Left renal pelvis (tissue), 4 donors: ENCODE results near the gene MS4A6E. TPM values are rescaled to one million over a fixed set of nuclear protein-coding genes. Genes with fewer than 3 reads are reported as not detected.
"Not testable (repeated sequence)": the region's sequence is repeated elsewhere in the genome, so short reads cannot be mapped to it uniquely, and the experiment has no call there.

ENCODE experiments used
- DNase-seq, 4 donors: peaks; one replicate each; pipeline ENCODE4 v3.0.0-alpha.2; 2013; ENCODE audit warnings: low read depth in 4 of 4, low spot score in 3 of 4
- polyA plus RNA-seq, 4 donors: library from polyadenylated mRNA; unstranded; fragments of 120-200 nt; gene quantifications; one replicate each; pipeline ENCODE4 v1.2.1, GENCODE V29; 2013; ENCODE audit not compliant: insufficient read length in 4 of 4

MS4A6E gene
- polyA plus RNA-seq, 4 donors = not detected

DNA sequence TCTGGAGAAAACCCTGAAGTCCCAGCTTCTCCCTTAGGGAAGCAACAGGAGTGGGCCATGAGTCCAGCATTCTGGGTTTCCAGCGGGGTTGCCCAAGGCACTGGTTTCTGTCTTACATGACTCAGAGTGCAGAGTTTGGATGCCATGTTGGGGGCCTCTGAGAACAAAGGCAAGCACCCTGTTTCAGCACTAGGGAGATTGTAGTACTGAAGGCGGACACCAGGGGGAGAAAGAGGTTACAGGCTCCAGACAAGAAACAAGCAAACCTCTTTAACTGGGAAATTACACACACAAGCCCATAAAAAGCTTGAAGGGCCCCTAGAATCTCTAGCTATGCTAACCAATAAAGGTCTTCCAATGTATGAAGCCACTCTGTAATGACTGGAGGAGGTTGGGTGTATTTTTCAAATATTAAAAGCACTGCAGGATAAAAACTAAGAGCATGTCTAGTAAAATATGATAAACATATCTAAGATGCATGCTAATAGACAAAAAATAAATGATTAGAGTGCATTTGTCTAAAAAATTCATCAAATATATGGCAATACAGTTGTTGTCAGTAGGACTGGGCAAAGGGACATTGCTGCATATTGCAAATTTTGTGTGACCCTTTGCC lies 7.1 kb downstream of the MS4A6E start:
- DNase-seq = peak in 3 of 4 donors; percentile 20 to 32 (median 24)

DNA sequence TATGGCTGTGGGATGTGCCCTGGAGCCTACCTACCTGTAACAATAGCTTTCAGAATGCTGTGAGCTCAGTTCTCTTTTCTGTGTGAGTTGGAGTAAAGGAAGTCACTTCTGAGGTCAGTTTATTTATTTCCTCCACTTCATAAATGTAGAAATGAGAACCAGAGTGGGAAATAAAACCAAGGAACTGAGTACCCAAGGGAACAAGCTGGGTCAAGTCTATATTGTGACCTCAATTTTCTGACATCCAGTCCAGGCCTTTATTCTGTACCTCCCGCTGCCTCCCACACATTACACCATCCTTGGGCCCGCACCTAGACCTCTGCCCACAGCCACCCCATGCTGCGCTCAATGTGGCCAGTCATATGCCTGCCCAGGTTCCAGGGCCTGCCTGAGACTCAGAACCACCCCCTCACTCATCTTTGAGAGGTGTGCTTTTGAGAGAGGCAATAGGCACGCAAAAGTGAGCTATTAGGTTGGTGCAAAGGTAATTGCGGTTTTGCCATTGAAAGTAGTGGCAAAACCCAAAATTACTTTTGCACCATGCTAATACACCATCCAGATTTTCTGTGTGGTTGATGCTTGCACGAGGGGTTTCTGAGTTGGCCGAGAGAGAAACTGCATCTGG lies 9.8 kb downstream of the MS4A6E start:
- no peak for DNase-seq

DNA sequence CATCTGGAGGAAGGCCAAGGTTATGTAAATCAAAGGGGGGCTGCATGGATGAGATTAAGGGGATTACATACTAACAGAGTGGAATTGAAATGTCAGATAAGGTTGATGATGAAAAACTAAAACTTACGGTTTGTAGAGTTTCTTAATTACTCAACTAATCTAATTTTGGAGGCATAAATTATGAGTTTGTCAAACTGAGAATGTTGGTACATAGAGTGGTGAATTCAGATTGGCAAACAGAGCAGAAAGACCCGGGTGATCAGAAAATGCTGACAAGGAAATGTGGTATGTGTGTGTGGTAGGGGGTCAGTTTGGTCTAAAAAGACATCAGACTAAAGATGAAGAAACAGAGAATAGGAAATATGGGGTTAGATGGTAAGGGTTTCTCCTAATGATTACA lies 11.0 kb downstream of the MS4A6E start:
- DNase-seq = no peak

DNA sequence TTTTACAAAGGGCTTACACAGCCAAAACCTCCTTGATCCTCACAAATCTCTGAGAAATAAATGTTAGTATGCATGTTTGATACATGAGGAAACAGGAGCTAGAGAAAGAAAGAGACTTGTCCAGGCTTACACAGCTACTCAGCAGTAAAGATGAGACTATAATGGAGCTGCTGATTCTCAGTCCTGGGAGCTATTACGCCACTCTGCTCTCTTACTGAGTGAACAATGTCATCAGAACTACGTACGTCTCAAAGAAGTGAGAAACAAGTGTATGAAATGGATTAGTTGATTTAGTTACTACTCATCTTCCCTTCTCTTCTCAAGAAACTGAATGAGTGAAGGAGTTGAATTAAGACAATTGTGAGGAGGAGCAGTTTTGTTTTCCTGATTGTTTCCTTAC lies 12.3 kb downstream of the MS4A6E start:
- no peak for DNase-seq

DNA sequence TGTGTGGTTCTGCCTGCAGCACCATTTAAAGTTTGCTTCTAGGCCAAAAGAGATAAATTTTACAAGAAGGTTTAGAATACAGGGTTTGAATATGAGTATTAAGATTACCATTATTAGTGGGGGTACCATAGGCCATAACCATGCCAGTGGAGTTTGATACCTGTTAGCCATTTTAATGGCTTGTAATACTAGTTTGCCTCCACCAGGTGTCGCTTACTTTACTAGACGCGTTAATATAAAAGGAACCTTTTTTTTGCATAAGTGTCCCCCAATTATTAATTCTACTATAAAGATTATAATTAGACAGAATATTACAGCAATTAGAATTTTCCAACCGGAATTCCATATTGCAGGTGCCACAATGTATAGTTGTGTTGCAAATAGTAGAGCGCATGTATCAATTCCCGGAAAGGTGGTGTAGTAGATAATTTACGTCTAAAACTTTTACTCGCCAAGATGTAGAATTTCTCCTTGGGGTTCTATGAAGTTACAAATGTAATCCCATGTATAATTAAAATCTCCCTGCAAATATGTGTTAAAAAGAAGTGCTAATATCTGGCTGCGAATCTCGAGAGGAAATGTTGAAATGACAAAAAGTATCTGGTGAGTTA lies 16.1 kb downstream of the MS4A6E start:
- DNase-seq = no peak

DNA sequence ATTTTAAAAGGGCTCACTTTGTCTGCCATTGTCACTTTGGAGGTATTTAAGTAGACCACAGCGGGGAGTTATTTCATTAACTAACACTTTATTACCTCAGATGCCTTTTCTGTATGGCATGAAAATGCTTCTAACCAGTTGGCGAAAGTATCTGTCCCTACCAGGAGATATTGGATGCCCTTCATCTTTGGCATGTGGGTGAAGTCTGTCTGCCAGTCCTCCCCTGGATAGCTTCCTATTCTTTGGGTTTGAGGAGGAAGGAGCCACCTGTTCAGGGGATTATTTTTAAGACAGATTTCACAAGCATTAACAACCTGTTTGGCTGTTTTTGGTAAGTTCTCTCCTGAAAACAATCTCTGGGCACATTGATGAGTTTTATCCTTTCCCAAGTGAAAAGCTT lies 17.1 kb downstream of the MS4A6E start:
- no peak for DNase-seq

DNA sequence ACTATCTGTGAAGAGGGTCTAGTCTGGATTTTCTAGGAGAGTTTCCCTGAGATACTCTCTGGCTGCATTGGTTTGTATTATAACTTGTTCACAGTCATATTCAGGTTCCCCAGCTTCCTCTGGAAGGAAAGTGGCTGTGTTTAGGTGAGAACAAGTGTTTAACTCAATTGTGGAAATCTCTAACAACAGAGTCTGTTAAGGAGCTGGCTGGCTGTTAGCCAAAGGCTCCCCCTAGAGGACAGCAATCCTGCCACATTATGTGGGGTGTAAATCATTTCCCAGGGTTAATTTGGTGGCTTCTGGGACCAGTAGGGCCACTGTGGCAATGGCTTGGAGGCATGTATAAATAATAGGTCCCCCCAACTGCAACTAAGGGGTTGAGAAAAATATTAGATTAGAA lies 18.4 kb downstream of the MS4A6E start:
- DNase-seq = no peak

DNA sequence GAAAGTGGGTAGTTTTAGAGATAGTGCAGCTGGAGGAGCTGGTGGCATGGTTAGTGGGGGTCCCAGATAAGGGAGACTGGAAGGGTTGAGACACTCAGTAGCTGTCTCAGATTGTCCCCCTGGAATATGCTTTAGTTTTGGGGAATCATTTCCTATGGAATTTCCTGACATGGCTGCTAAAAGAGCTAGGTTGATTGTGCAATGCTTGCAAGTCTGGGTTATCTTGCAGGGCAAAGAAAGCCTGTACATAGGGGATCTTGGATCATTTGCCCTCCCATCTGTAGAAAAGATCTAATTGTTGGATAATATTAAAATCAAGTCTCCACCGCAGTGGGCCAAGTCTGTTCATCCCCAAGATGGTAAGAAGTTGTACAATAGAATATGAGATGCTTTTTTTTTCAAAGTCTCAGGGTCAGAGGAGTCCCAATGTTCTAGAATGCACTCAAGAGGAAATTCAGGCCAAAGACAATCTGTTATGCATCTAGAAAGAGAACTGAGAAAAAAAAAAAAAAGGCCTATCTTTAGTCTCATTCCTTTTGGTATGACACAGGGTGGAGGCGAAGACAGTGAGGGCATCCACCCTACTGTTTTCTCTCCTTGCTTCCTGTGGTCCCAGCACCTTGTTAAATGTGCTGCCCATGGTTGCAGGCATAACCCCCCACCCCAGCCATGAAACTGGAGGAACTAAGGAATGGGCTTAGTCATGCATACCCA lies 20.2 kb downstream of the MS4A6E start:
- no peak for DNase-seq

- DNase-seq = no peak
These were observed 21.1 kb downstream of the MS4A6E start for GRCh38 chr11:60348116-60348515.

DNA sequence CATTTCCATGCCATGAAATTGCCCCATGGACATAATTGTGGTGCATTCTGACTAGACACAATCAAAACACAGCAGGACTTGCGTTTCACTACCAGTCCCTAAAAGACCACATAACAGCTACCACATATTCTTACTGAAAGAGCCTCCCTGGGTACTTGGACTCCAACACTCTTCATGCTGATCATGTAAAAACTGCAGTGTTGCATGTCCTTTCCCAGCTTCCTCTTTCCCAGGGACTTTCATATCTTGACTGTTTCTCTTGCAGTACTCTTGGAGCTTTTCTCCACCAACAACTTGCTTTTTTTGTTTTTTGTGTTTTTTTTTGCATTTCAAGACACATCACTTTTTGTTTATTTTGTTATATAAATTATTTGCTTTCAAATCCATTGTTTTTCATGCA lies 22.9 kb downstream of the MS4A6E start:
- no peak for DNase-seq

DNA sequence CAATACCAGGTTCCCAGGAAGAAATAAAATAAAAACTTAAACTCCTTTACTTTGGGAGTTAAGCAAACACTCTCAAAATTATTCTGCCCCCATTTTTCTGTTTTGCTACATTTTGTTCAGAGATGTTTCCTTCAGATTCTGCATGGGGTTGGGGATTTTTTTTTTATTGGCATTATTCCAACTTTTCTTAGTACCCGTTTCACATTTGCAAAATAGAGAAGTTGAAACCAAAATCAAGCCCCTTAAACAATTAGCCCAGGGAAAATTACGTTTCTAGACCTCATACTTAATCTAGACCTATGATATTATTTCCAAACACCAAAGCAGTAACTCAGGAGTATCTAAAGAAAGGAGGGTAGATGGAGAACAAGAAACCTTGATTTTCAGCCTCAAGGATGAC lies 30.7 kb downstream of the MS4A6E start:
- DNase-seq = no peak

DNA sequence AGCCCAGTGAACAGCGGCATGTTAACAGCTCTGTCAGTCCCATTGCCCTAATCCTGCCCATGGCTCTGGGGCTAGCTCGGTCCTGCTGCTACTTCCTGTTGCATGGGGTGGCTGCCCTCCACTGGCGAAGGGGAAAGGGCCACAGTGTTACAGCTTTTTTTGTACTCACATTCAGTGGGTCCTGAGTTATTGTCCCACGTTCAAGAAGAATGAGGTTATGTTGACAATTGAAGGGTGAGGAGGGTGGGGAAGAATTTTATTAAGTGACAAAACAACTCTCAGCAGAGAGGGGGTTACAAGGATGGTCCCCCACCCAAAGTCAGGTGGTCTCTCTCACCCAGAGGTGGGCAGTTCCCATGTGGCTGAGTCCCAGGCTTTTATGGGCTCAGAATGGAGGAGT lies 33.6 kb downstream of the MS4A6E start:
- no peak for DNase-seq

GRCh38 chr11:60362241-60362640 lies 35.2 kb downstream of the MS4A6E start:
- DNase-seq = no peak

GRCh38 chr11:60363542-60364470 lies 36.8 kb downstream of the MS4A6E start:
- peak in 3 of 4 donors; percentile 36 to 47 (median 39) for DNase-seq

DNA sequence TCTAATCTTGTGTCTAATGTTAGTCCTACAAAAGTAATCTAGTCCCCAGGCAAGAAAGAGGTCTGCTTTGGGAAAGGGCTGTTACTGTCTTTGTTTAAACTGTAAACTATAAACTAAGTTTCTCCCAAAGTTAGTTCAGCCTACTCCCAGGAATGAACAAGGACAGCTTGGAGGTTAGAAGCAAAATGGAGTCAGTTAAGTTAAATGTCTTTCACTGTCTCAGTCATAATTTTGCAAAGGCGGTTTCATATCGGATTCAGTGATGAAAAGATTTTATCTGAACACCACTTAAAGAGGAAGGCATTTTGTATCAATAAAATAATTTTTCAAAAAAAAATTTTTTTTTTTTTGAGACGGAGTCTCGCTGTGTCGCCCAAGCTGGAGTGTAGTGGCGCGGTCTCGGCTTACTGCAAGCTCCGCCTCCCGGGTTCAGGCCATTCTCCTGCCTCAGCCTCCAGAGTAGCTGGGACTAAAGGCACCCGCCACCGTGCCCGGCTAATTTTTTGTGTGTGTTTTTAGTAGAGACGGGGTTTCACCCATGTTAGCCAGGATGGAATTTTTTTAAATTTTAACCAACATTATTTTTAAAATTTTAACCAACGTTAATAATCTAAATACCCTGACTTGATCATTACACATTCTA lies 39.3 kb downstream of the MS4A6E start:
- DNase-seq = not testable (repeated sequence)

GRCh38 chr11:60367009-60367408 lies 40.0 kb downstream of the MS4A6E start:
- DNase-seq = no peak

GRCh38 chr11:60367896-60368295 lies 40.8 kb downstream of the MS4A6E start:
- no peak for DNase-seq

- no peak for DNase-seq
These were observed 43.3 kb downstream of the MS4A6E start for GRCh38 chr11:60370252-60370810.

DNA sequence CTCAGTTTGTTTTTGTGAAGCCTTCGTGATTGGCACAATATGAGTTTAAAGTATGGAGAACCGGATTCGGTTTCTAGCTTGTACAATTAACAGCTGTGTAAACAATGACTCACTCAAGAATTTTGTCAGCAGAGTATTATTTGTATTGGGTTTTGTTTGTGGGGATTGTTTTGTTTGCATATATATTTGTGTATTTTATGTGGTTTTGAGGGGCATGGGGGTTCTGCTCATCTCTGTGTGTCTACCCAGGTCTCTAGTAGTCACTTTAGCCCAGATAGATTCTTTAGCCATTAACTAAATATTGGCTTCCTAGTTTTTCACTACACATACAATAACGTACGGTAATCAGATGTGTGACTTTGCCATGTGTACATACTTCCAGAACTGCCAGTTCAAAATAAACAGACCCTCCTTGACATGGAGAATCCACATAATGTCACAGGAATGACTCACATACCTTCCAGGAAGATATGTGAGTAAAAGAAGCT lies 43.8 kb downstream of the MS4A6E start:
- DNase-seq = no peak

GRCh38 chr11:60371386-60371785 lies 44.3 kb downstream of the MS4A6E start:
- DNase-seq = no peak
